Measurements from ENCODE around the gene DDTL.
"Not testable (repeated sequence)": the region's sequence is repeated elsewhere in the genome, so short reads cannot be mapped to it uniquely, and the experiment has no call there.

Gene DDTL

DNA sequence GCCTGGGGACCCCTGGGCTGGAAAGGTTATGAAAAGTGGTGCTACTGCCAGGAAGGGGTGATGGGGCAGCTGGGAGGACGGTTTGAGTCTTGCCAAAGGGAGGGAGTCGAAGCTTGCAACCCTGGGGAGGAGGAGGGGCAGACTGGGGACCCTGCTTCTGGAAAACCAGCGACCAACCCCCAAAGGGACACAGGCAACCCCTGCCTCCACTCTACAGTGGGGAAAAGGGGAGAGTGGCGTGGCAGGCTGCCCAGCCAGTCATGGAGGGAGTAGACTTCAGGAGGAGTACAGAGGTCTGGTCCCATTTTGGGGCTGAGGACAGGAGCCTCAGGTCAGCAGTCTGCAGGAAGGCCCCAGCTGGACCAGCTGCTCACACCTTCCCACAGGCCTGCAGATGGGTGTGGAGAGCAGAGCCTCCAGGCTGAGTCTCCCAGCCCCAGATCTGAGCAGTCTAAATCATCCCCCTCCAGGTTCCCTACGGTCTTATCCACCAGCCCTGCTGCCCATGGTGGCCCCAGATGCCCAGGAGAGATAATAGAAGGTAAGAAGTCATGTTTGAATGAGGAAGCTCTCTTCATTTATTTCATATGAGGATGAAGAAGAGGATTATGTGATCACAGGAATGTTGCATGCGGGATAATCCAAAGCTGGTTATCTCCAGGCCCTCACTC is 4.3 kb downstream of the DDTL start:
- DNase-seq = no peak

DNA sequence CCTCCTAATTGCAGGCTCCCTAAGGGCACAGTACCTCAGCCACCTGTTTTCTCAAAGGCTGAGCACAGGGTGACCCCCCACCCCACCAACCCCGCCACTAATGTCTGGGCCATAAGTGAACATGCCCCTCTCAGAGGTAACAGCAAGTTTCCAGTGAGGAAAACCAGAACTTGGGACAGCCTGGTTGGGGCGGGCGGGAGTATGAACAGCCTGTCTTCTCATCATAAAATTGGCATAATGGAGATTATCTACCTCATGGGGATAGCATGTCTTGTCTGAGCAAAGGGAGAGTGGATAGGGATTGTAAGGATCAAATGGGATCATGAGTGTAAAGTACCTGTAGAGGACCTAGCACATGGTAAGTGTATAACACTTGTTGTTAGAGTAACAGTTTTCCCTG is 5.2 kb downstream of the DDTL start:
- DNase-seq = not testable (repeated sequence)

DNA sequence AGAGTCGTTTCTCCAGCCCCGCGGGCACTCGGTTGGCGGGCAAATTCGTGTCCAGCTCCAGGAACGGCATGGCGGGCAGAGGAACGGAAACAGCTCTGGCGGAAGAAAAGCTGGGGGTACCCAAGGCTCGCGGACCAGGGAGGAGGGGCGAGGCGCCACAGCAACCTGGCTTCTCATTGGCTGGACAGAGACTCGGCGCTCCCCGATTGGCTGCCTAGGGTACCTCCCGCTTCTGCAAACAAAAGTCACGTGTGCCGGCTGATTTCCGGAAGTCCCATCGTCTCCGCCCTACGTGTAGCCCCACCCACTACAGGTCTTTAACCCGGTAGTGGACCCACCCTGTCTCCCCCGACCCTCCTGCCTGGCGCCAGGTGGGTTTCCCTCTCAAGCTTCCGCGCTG is 7.7 kb downstream of the DDTL start, which contains the start of gene DDT:
Gene DDT (minus strand): TSS at position 97 of the 400 bp plus-strand sequence. CDS start 27 bp downstream, at position 70.
- DNase-seq = not testable (repeated sequence)

DNA sequence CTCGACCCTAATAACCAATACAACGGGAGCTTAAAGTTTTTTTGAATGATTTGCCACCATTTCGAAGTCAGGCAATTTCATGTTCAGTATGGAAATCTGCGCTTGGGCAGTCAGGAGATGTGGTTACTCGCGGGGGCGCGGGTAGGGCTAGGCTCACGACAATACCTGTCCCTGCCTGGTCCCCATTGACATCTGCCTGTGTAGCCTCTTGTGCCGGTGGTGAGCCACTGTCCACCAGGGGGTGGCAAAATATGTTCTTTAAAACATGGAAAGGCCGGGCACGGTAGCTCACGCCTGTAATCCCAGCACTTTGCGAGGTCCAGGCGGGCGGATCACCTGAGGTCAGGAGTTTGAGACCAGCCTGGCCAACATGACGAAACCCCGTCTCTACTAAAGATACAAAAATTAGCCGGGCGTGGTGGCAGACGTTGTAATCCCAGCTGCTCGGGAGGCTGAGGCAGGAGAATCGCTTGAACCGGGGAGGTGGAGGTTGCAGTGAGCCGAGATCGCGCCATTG is 8.2 kb downstream of the DDTL start:
- DNase-seq = not testable (repeated sequence)

DNA sequence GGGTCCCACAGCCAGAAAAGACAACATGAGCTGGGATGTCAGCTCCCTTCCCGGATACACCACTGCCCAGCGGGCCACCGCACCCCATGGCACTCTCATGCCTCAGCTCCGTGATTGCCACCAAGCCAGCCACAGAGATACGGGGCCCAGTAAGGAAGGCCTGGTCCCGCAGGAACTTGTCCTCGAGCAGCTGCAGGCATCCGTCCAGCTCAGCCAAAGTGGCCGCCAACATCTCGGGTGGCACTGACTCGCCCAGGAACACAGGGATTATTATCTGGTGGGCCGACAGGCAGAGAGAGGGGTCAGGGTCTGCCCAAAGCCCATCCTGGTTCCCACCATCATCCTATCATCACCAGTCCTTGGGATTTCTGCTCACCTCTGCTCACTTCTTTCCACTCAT is 10.6 kb downstream of the DDTL start:
- not testable (repeated sequence) for DNase-seq

DNA sequence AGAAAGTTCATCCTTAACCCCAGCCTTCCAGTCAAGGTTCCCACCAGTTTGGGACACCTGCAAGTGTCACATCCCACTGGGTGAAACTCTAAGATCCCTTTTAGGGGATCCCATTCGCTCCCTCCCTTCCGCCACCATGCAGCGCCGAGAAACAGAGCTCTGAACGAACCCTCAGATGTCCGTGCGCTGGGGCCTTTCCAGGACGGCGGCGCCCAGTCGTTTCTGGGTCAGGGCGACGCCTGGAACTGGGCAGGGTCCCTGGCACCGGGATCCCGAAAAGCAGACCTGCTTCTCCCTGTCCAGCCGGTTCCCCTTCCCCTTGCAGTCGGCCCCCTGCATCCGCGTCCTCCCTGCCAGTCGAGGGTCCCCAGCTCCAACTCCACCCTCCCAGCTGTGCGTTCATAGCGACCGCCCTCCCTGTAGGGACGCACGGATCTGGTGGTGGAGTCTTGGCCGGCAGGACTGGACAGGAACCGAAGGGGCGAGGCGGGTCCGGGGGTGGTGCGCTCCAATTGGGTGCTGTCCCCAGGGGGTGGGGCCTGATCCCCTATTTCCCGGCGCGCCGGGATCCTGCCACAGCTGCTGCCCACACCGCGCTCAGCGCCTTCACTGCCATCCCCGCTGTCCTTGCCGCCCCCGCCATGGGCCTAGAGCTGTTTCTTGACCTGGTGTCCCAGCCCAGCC is 13.0 kb downstream of the DDTL start, which contains the start of gene GSTT2:
Gene GSTT2 (plus strand): TSS at position 578 of the 684 bp plus-strand sequence.
- not testable (repeated sequence) for DNase-seq

DNA sequence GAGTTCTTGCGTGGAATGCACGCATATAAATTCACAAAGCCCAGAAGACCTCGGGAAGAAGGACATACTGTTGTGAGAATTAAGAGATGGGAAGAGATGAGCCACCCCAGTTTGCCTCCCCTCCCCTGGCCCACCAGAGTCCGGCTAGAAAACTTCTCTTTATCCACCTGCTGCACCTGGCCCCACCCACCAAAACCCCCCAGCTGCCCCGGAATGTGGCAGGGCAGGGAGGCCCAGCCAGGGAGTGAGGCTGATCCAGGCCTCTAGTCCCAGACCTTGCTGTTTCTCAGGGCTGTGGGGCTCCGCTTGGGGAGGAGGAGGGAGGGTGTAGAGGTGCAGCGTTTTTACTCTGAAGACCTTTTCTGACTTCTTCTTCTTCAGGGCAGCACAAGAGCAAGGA is 13.9 kb downstream of the DDTL start:
- not testable (repeated sequence) for DNase-seq

DNA sequence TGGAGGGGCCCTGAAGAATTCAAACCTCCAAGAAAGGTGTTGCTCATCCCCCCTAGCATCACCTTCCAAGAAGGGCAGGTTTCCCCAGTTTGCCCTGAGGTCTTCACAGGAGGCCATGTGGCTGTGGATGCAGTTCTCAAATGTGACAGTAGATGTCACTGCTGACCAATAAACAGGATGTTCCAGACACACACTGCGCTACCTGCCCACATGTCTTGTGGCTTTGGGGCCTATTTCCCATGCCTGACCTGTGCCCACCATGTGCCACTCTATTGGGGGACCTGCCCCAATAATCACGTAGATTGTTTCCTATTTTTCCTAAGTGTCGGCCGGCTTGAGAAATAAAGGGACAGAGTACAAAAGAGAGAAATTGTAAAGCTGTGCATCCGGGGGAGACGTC is 17.7 kb downstream of the DDTL start:
- DNase-seq = no peak

DNA sequence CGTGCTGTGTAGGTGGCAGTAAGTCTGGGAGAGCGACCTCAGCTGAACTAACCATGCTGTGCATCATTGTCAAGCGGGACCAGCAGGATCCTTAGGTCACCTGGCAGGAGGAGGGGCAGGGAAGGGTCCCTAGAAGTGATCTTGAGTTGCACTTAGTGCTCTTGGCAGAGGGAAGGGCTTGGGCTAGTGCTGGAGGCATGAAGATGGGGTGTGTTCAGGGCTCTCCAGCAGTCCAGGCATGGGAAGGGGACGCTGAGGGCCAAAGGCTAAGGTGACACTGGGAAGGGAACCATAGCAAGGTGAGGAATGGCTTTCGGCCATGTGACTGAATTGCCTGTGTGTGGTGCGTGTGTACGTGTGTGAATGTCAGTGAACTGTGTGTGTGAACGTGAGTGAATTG is 19.4 kb downstream of the DDTL start:
- not testable (repeated sequence) for DNase-seq

DNA sequence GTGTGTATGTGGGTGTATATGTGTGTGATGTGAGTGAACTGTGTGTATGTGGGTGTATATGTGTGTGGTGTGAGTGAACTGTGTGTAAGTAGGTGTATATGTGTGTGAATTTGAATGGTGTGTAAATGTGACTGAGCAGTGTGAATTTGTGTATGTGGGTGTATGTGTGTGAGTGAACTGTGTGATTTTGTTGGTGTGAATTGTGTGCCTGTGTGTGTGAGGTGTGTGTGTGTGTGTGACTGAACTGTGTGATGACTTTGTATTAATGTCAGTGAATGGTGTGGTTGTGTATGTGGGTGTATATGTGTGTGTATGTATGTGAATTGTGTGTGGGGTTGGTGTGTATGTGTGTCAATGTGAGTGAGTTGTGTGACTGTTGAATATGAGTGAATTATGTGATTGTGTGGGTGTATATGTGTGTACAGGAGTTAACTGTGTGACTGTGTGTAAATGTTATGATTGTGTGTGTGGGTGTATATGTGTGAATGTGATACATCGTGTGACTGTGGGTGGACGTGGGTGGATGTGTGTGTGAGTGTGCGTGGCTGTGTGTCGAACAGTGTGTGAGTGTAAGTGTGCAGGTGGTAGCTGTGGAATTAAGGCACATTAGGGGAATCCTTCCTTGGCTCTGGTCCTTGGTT is 20.0 kb downstream of the DDTL start:
- not testable (repeated sequence) for DNase-seq

DNA sequence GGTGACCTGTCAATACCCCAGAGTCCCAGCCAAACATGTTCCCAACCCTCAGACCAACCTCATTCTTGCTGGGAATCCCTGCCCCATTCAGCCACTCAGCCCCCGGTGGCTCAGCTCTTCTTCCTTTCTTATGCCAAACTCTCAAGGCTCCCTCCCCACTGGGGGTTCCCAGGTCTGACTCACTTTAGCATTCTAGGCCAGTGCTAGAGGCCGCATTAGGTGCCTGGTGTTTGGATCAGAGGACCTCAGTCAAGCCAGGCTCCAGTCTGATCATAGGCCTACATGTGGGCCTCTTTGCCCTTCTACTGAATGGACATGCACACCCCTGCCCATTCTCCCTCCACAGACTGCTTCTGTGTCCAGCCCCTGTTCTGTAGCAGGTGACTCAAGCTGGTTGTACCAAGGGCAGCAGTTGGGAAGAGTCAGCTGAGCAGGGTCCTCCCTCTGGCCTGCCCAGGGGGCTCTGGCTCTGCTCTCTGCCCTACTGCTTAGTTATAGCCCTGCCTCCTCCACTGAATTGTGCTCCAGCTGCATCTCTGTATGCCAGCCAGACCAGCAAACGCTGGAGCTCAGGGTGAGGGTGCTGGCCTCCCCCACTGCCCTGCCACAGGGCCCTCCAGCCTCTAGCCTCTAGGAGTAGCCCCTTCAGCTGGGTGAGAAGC is 23.0 kb downstream of the DDTL start:
- not testable (repeated sequence) for DNase-seq

DNA sequence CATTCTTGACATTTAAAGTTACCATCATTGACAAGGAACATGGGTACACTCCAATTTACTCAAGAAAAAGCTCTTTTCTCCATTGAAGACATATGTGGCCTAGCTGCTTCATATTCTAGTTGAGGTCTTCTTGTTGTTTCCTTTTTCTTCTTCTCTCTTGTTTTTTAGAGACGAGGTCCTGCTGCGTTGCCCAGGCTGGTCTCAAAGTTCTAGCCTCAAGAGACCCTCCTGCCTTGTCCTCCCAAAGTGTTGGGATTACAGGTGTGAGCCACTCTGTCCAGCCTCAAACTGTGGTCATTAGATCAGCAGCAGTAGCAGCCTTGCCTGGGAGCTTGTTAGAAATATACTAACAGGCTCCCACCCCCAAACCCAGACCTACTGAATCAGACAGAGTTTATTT is 26.4 kb downstream of the DDTL start:
- not testable (repeated sequence) for DNase-seq

DNA sequence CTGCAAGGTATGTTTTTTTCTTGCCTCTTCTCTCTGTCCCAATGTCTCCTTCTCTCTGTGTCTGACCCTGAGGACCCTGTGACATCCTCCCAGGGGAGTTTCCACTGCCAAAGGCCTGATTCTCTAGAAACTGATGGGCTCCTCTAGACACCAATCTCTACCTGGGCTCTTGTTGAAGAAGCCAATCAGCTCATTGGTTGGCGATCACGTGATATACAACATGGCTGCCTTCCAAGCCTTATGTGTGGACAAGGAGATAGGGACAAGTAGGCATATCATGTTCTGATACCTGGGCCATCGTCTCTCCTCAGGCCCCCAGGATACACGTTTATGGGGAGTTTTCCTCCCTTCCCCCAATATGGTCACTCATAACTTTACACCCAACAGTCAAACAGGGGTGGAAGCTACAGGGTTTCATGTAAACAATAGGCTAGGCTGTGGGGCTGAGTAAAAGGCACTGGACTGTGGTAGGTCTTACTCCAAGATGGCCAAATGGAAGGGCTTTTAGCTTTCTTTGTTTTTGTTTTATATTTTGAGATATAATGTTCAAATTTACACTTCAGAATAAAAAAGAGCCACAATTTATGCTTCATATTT is 27.0 kb downstream of the DDTL start:
- not testable (repeated sequence) for DNase-seq

DNA sequence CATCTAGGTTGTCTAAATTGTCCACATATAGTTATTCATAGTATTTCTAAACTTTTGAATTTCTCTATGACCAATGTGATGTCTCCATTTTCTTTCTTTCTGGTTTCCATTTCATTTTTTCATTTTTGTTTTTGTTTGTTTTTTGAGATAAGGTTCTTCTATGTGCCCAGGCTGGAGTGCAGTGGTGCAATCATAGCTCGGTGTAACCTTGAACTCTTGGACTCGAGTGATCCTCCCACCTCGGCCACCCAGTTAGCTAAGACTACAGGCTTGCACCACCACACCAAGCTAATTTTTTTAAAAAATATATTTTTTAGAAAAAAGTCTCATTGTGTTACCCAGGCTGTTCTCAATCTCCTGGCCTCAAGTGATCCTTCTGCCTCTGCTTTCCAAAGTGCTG is 30.4 kb downstream of the DDTL start:
- DNase-seq = no peak

DNA sequence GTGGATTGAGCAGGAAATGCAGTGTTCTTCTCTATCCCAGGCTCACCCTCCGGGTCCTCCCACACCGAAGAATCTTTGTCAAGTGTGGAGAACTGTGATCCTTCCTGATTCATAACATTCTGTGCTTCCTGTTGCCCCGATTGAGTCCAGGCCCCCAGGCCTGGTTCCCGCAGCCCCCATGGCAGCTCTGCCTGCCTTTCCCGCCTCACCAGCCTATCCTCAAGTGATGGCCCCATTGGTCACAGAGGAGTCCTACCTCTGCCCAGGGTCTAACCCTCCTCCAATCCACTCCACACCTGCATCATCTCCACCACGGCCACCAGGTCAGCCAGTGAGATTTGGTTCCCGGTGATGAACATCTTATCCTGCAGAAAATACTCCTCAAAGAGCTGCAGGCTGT is 33.1 kb downstream of the DDTL start:
- DNase-seq = not testable (repeated sequence)

DNA sequence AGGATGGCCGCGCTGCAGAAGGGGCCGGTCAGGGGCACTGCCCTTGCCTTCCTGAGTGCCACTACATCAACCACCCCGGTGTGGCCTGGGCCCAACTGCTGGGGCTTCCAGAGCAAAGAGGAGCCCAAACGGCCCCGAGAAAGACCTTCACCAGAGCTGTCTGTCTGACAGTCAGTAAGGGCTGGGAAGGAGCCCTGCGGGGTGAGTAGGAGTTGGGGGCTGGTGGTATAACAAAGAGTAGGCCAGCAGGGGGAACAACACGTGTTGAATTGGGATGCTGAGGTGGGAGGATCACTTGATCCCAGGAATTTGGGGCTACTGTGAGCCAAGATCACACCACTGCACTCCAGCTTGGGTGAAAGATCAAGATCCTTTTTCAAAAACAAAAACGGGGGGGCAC is 34.6 kb downstream of the DDTL start:
- DNase-seq = no peak

DNA sequence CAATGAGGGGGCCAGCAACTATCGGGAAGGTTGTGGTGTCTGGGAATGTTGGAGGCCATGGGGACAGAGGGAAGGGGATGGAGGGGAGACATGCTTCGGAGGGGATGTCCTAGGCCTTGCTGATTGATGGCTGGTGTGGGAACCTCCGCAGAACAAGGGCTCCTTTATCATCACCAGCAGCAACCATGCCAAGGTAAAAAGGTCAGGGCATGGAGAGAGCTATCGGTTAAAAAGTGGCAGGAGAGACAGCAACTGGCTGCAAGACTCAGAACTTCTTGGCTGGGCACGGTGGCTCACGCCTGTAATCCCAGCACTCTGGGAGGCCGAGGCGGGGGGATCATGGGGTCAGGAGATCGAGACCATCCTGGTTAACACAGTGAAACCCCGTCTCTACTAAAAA is 35.6 kb downstream of the DDTL start:
- no peak for DNase-seq

DNA sequence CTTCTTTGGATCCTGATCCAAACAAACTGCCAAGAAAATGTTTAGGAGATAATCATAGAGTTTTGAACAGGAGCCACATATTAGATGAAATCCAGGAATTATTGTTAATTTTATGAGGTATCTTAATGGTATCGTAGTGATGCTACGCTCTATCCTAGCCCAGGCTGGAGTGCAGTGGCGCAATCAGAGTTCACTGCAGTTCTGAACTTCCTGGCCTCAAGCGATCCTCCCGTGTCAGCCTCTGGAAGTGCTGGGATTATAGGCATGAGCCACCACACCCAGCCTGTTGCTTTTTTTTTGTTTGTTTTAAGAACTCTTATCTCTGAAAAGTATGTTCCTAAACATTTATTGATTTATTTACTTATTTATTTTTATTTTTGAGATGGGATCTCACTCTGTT is 36.2 kb downstream of the DDTL start:
- DNase-seq = no peak

DNA sequence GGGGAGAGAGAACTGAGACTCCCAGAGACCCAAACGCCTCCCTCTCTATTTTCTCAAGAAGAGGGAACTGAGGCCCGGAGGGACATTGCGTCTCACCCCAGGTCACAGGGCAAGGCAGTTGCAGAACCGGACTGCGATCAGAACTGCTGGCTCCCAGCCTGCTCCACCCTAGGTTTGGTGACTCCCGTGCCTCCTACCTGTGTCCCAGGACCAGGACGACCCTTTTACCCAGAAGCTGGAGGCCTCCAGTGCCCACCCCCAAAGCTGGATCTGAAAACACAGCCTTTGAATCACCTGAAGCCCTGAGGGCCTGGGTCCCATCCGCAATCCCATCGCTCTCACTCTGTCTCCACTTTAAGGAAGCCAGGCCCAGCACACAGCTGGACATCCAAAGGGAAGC is 37.2 kb downstream of the DDTL start:
- no peak for DNase-seq

DNA sequence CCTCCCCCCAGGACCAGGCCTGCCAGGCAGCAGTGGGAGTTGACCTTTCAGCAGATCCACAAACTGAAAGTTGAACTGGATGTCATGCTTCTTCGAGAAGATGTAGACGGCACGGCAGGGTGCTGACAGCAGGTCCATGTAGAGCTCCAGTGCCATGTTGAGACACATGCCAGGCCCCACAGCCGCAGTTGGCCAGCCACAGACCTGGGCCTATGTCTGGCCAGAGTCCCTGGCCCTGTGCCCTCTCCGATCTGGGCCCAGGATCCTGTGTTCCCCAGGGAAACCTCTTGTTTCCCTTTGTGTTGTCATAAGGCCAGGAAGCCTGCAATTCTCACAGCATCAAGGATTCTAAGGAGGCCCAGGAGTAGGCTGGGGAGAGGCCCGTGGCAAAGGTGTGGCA is 38.5 kb downstream of the DDTL start, which contains the start of gene GSTT4:
Gene GSTT4 (minus strand): TSS at position 253 of the 400 bp plus-strand sequence. CDS start 97 bp downstream, at position 156.
- no peak for DNase-seq

DNA sequence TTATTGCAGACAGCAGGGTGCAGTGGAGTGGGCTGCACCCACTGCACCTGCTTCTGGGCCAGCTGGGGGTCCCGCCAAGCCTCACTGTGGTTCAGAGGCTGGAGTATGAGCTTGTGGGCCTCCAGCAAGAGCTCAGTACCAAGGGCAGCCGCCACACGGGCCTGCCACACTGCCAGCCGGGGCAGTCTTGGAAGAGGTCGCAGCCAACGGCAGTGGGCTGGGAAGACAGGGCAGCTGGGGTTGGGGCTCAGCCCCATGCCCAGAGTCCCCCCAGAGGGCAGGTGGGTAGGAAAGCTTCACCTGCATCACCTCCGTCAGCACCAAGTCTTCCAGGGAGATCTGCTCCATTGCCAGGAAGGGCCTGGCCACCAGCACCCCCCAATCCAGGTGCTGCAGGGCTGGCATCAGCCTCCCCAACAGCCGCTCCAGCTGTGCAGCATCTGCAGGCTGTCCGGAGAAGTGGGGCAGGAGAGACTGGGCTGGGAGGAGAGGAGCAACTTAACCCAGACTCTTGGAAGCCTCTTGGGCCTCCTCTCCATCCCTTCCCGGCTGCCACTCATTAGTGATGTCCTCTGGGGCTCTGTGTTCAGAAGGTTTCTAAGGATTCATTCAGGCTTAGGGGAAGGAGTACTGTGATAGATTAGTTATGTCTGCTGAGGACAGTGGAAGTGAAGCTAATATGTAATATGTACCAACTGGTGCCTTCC is 39.7 kb downstream of the DDTL start:
- DNase-seq = no peak

DNA sequence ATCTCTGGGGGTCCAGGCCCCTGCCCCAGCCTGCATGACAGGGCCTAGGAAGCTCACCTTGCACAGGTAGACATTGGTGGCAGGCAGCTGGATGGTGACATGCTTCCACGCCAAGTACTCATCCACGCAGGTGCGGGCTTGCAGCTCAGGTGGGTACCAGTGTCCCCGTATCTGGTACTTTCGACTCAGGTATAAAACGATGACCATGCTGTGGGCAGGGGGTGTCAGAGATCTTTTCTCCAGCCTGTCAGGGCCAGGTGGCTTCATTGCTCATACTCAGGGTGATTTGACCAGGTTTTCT is 40.2 kb downstream of the DDTL start:
- no peak for DNase-seq
